ENCODE measurements around the gene FOXK2.

DNA sequence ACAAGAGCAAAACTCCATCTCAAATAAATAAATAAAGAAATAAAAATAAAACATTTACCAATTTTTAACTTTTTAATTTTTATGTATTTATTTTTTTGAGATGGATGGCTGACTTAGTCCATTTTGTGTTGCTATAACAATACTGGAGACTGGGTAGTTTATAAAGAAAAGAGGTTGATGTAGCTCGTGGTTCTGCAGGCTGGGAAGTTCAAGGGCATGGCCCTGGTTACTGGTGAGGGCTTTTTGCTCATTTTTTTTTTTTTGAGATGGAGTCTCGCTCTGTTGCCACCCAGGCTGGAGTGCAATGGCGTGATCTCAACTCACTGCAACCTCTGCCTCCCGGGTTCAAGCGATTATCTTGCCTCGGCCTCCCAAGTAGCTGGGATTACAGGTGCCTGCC lies 14.2 kb upstream of the FOXK2 start:
- TF ChIP-seq RFX5 (IDR thresholded peaks at IDR 0.05) = no peak
- TF ChIP-seq, protein P1, sequence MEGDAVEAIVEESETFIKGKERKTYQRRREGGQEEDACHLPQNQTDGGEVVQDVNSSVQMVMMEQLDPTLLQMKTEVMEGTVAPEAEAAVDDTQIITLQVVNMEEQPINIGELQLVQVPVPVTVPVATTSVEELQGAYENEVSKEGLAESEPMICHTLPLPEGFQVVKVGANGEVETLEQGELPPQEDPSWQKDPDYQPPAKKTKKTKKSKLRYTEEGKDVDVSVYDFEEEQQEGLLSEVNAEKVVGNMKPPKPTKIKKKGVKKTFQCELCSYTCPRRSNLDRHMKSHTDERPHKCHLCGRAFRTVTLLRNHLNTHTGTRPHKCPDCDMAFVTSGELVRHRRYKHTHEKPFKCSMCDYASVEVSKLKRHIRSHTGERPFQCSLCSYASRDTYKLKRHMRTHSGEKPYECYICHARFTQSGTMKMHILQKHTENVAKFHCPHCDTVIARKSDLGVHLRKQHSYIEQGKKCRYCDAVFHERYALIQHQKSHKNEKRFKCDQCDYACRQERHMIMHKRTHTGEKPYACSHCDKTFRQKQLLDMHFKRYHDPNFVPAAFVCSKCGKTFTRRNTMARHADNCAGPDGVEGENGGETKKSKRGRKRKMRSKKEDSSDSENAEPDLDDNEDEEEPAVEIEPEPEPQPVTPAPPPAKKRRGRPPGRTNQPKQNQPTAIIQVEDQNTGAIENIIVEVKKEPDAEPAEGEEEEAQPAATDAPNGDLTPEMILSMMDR (IDR thresholded peaks at IDR 0.05) = no peak
